GM23338 (cell line): ENCODE measurements around the gene INPP4B. TPM values are rescaled to one million over a fixed set of nuclear protein-coding genes. Genes with fewer than 3 reads are reported as not detected.

ENCODE experiments used
- ATAC-seq: fragments of 200-7000 bp; cut with Tn5 transposase; 3 replicates; pipeline ENCODE4 v1.9.1; 2020
- DNase-seq: peaks from one replicate; pipeline ENCODE4 v3.0.0-alpha.2; 2015; ENCODE audit warnings: low spot score
- H2AFZ ChIP-seq: fragments of 200-600 bp; sonication (generic); 2 replicates; pipeline ENCODE4 v1.8.0; 2016; ENCODE audit warnings: antibody characterized with exemption, mild to moderate bottlenecking, moderate library complexity
- H3F3A ChIP-seq: fragments of 200-600 bp; sonication (generic); replicated peaks from 2 replicates; pipeline ENCODE4 v1.8.0; 2017; ENCODE audit warnings: antibody characterized with exemption, mixed run types, low read depth
- H3K27ac ChIP-seq: fragments of 200-600 bp; sonication (generic); 2 replicates; pipeline ENCODE4 v1.6.1; 2016; ENCODE audit warnings: low read depth
- H3K27me3 ChIP-seq: fragments of 200-600 bp; sonication (generic); 2 replicates; pipeline ENCODE4 v1.8.0; 2016; ENCODE audit warnings: mild to moderate bottlenecking, mixed run types, moderate library complexity; ENCODE audit not compliant: insufficient read depth
- H3K36me3 ChIP-seq: fragments of 200-600 bp; sonication (generic); 2 replicates; pipeline ENCODE4 v1.8.0; 2016; ENCODE audit warnings: mild to moderate bottlenecking; ENCODE audit not compliant: insufficient read depth
- H3K4me1 ChIP-seq: fragments of 200-600 bp; sonication (generic); 2 replicates; pipeline ENCODE4 v1.8.0; 2016; ENCODE audit warnings: mild to moderate bottlenecking, moderate library complexity; ENCODE audit not compliant: insufficient read depth
- H3K4me2 ChIP-seq: fragments of 200-600 bp; sonication (generic); 2 replicates; pipeline ENCODE4 v1.7.1; 2017; ENCODE audit warnings: mixed run types
- H3K4me3 ChIP-seq: fragments of 200-600 bp; sonication (generic); 2 replicates; pipeline ENCODE4 v1.6.1; 2016; ENCODE audit warnings: mixed run types
- H3K79me2 ChIP-seq: fragments of 200-600 bp; sonication (generic); replicated peaks from 2 replicates; pipeline ENCODE4 v1.8.0; 2017; ENCODE audit warnings: mild to moderate bottlenecking; ENCODE audit not compliant: insufficient read depth
- H3K9me2 ChIP-seq: fragments of 200-600 bp; sonication (generic); 2 replicates; pipeline ENCODE4 v1.8.0; 2017; ENCODE audit not compliant: insufficient read depth
- H4K20me1 ChIP-seq: fragments of 200-600 bp; sonication (generic); replicated peaks from 2 replicates; pipeline ENCODE4 v1.8.0; 2017; ENCODE audit warnings: mild to moderate bottlenecking; ENCODE audit not compliant: insufficient read depth
- H3K27ac Mint-ChIP-seq: 2 replicates; pipeline ENCODE4 v1.8.0; 2020; ENCODE audit warnings: inconsistent platforms, mild to moderate bottlenecking, moderate library complexity, mixed read lengths
- H3K27me3 Mint-ChIP-seq: 3 replicates; pipeline ENCODE4 v1.8.0; 2022; ENCODE audit warnings: low read depth, mild to moderate bottlenecking, moderate library complexity, mixed read lengths, inconsistent platforms; ENCODE audit not compliant: insufficient read depth, poor library complexity
- H3K36me3 Mint-ChIP-seq: 3 replicates; pipeline ENCODE4 v1.8.0; 2021; ENCODE audit warnings: low read depth, mild to moderate bottlenecking, inconsistent platforms, moderate library complexity, mixed read lengths
- H3K4me1 Mint-ChIP-seq: 3 replicates; pipeline ENCODE4 v1.8.0; 2020; ENCODE audit warnings: mild to moderate bottlenecking, inconsistent platforms, mixed read lengths
- H3K4me3 Mint-ChIP-seq: 3 replicates; pipeline ENCODE4 v1.8.0; 2021; ENCODE audit warnings: moderate library complexity, mild to moderate bottlenecking, inconsistent platforms, mixed read lengths
- H3K9me3 Mint-ChIP-seq: 3 replicates; pipeline ENCODE4 v1.8.0; 2020; ENCODE audit warnings: moderate library complexity, mild to moderate bottlenecking, inconsistent platforms, mixed read lengths
- CREB1 ChIP-seq: fragments of 250-450 bp; sonication (Bioruptor Pico); IDR thresholded peaks from 2 replicates; pipeline ENCODE4 v1.5.0; 2020; ENCODE audit warnings: low read depth, mild to moderate bottlenecking, moderate library complexity
- CTCF ChIP-seq, 2 experiments: fragments of 200-600 bp in 1 of 2; sonication (generic) in 1 of 2; conservative IDR thresholded peaks; 2 replicates each; pipeline versions ENCODE4 v1.5.1 to v1.6.1; 2016 to 2017; ENCODE audit warnings: antibody characterized with exemption in 2 of 2, low read depth in 2 of 2, mild to moderate bottlenecking in 2 of 2, moderate library complexity in 1 of 2
- ETS1 ChIP-seq: IDR thresholded peaks from 2 replicates; pipeline ENCODE4 v1.6.1; 2016; ENCODE audit warnings: antibody characterized with exemption
- EZH2 ChIP-seq: fragments of 200-600 bp; sonication (generic); IDR thresholded peaks from one replicate; pipeline ENCODE4 v1.8.0; 2017; ENCODE audit warnings: antibody characterized with exemption, mild to moderate bottlenecking, low read depth; ENCODE audit not compliant: unreplicated experiment
- EZH2phosphoT487 ChIP-seq: fragments of 200-600 bp; sonication (generic); IDR thresholded peaks from one replicate; pipeline ENCODE4 v1.8.1; 2018; ENCODE audit warnings: antibody characterized with exemption; ENCODE audit not compliant: unreplicated experiment
- JUNB ChIP-seq: IDR thresholded peaks from one replicate; pipeline ENCODE4 v1.6.1; 2016; ENCODE audit warnings: antibody characterized with exemption; ENCODE audit not compliant: unreplicated experiment
- NANOG ChIP-seq: IDR thresholded peaks from 2 replicates; pipeline ENCODE4 v1.6.1; 2016; ENCODE audit warnings: antibody characterized with exemption, borderline replicate concordance
- POLR2AphosphoS5 ChIP-seq: IDR thresholded peaks from 2 replicates; pipeline ENCODE4 v1.6.1; 2016; ENCODE audit warnings: antibody characterized with exemption, low read depth
- STAT1 ChIP-seq: IDR thresholded peaks from one replicate; pipeline ENCODE4 v1.6.1; 2016; ENCODE audit warnings: antibody characterized with exemption; ENCODE audit not compliant: unreplicated experiment
- ZNF114 ChIP-seq: fragments of 250-450 bp; sonication (Bioruptor Pico); IDR thresholded peaks from 2 replicates; pipeline ENCODE4 v1.5.0; 2020; ENCODE audit warnings: mild to moderate bottlenecking, moderate library complexity
- polyA plus RNA-seq: library from polyadenylated mRNA; unstranded; fragments of >200 nt; fragmentation: Nextera tagmentation; extraction: Ambion mirVana; gene quantifications from 2 replicates; pipeline ENCODE4 v1.2.1, GENCODE V29; 2016
- total RNA-seq: library from RNA; depleted of rRNA; stranded (reverse); fragments of >200 nt; shearing (Covaris generic); gene quantifications from 2 replicates; pipeline ENCODE4 v1.2.3, GENCODE V29; 2014
- TF ChIP-seq, protein P1 (sequence below): IDR thresholded peaks from one replicate; pipeline ENCODE4 v1.6.1; 2018; ENCODE audit warnings: antibody characterized with exemption; ENCODE audit not compliant: unreplicated experiment

The INPP4B gene
- total and polyA plus RNA-seq, 2 experiments from 2014 or later = 0.11 to 0.14 TPM

DNA sequence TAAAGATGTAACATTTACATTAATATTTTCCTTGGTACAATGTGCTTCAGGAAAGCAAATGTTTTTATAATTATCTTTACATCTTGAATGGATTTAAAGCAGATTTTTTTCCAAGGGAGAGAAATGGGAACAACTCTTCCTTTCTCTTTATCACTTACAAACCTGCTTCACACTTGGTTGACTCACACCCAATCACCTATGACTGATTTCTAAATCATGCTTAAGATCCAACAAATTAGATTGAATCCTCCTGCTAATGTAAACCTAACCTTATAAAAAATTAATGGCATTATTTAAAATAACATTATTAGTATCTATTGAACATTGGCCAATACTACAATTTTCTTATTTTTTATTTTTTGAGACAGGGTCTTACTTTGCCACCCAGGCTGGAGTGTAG lies 127.1 kb downstream of the INPP4B start (continued):
- no peak for TF ChIP-seq CTCF (conservative IDR thresholded peaks at IDR 0.05; ENCODE audit: low read depth in 2 of 2)
- TF ChIP-seq, protein P1, sequence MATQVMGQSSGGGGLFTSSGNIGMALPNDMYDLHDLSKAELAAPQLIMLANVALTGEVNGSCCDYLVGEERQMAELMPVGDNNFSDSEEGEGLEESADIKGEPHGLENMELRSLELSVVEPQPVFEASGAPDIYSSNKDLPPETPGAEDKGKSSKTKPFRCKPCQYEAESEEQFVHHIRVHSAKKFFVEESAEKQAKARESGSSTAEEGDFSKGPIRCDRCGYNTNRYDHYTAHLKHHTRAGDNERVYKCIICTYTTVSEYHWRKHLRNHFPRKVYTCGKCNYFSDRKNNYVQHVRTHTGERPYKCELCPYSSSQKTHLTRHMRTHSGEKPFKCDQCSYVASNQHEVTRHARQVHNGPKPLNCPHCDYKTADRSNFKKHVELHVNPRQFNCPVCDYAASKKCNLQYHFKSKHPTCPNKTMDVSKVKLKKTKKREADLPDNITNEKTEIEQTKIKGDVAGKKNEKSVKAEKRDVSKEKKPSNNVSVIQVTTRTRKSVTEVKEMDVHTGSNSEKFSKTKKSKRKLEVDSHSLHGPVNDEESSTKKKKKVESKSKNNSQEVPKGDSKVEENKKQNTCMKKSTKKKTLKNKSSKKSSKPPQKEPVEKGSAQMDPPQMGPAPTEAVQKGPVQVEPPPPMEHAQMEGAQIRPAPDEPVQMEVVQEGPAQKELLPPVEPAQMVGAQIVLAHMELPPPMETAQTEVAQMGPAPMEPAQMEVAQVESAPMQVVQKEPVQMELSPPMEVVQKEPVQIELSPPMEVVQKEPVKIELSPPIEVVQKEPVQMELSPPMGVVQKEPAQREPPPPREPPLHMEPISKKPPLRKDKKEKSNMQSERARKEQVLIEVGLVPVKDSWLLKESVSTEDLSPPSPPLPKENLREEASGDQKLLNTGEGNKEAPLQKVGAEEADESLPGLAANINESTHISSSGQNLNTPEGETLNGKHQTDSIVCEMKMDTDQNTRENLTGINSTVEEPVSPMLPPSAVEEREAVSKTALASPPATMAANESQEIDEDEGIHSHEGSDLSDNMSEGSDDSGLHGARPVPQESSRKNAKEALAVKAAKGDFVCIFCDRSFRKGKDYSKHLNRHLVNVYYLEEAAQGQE = no peak
- TF ChIP-seq POLR2AphosphoS5 = no peak
- no peak for TF ChIP-seq EZH2phosphoT487
- no peak for TF ChIP-seq CREB1 (CRISPR knock-in tag)
- TF ChIP-seq EZH2 = no peak
- TF ChIP-seq JUNB = no peak
- no peak for TF ChIP-seq NANOG
- no peak for TF ChIP-seq STAT1

DNA sequence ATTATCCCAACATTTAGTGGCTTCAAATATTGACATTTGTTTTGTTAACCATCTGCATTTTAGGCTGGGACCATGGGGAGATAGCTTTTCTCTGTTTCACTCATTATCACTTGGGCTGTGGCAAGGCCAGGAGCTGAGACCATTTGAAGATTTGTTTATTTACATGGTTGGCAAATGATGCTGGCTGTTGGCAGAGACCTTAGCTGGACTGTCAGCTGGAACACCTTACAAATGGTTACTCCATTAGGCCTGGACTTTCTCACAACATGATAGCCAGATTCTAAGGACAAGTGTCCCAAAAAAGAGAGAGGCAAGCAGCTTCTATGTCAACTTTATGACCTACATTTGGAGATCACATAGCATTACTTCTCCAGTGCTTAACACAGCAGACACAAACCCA lies 130.4 kb downstream of the INPP4B start:
- Mint-ChIP-seq H3K36me3 (no peaks in the 10 kb centered on the region), H3K9me3 (no peaks in the 10 kb centered on the region), H3K27me3 (peaks cover 58% of the 10 kb centered on the region), H3K4me1 (peaks cover 6% of the 10 kb centered on the region; the same call in 2 of the 3 replicates), H3K27ac (no peak overlapping the region), H3K4me3 (no peak overlapping the region)
- no peaks in the 10 kb centered on the region; the same call in 1 of the 2 replicates for H4K20me1 ChIP-seq
- H3K27me3 ChIP-seq = peaks cover 72% of the 10 kb centered on the region
- H2AFZ ChIP-seq = no peak overlapping the region
- ATAC-seq = no peak
- H3K4me3 ChIP-seq = no peak overlapping the region
- H3K27ac ChIP-seq = no peak overlapping the region
- H3K4me2 ChIP-seq = no peak overlapping the region
- H3K36me3 ChIP-seq = no peaks in the 10 kb centered on the region
- H3K79me2 ChIP-seq = no peaks in the 10 kb centered on the region
- H3K9me2 ChIP-seq = no peaks in the 10 kb centered on the region
- TF ChIP-seq, protein P1 = no peak
- no peak for TF ChIP-seq ETS1
- TF ChIP-seq STAT1 = no peak
- no peak for TF ChIP-seq EZH2
- TF ChIP-seq POLR2AphosphoS5 = no peak
- no peak for TF ChIP-seq JUNB
- no peak for TF ChIP-seq ZNF114 (CRISPR knock-in tag)
- TF ChIP-seq CTCF (conservative IDR thresholded peaks at IDR 0.05; ENCODE audit: low read depth in 2 of 2) = no peak
- peaks cover 9% of the 10 kb centered on the region; the same call in 1 of the 2 replicates for H3K4me1 ChIP-seq
- no peaks in the 10 kb centered on the region for H3F3A ChIP-seq
- no peak for DNase-seq
